ENCODE measurements around the gene ATG7.
A peak's percentile ranks its signal among the peaks of the same experiment; 100 is the strongest.

The ATG7 gene

GRCh38 chr3:11364181-11364580, 92.0 kb downstream of the ATG7 start:
- Histone ChIP-seq H3K27ac (replicated peaks) (no peak overlapping the region), H3K4me3 (replicated peaks; ENCODE audit: insufficient read depth, low read length) (no peak overlapping the region), H3K27me3 (ENCODE audit: insufficient read depth, poor library complexity, severe bottlenecking) (no peaks in the 10 kb centered on the region)
- no peak for DNase-seq (ENCODE audit: low read depth in 1 of 2, low spot score in 1 of 2)
- TF ChIP-seq, protein P1, sequence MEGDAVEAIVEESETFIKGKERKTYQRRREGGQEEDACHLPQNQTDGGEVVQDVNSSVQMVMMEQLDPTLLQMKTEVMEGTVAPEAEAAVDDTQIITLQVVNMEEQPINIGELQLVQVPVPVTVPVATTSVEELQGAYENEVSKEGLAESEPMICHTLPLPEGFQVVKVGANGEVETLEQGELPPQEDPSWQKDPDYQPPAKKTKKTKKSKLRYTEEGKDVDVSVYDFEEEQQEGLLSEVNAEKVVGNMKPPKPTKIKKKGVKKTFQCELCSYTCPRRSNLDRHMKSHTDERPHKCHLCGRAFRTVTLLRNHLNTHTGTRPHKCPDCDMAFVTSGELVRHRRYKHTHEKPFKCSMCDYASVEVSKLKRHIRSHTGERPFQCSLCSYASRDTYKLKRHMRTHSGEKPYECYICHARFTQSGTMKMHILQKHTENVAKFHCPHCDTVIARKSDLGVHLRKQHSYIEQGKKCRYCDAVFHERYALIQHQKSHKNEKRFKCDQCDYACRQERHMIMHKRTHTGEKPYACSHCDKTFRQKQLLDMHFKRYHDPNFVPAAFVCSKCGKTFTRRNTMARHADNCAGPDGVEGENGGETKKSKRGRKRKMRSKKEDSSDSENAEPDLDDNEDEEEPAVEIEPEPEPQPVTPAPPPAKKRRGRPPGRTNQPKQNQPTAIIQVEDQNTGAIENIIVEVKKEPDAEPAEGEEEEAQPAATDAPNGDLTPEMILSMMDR (IDR thresholded peaks at IDR 0.05; ENCODE audit: insufficient read depth, low read length): no peak
- TF ChIP-seq GABPA (IDR thresholded peaks at IDR 0.05; ENCODE audit: low read depth): no peak
- no peak for TF ChIP-seq REST (IDR thresholded peaks at IDR 0.05; ENCODE audit: insufficient replicate concordance, low read depth)
- TF ChIP-seq SPI1 (IDR thresholded peaks at IDR 0.05; ENCODE audit: borderline replicate concordance, low read depth): no peak
- no peak for TF ChIP-seq POLR2AphosphoS5 (IDR thresholded peaks at IDR 0.05; ENCODE audit: low read depth)

DNA sequence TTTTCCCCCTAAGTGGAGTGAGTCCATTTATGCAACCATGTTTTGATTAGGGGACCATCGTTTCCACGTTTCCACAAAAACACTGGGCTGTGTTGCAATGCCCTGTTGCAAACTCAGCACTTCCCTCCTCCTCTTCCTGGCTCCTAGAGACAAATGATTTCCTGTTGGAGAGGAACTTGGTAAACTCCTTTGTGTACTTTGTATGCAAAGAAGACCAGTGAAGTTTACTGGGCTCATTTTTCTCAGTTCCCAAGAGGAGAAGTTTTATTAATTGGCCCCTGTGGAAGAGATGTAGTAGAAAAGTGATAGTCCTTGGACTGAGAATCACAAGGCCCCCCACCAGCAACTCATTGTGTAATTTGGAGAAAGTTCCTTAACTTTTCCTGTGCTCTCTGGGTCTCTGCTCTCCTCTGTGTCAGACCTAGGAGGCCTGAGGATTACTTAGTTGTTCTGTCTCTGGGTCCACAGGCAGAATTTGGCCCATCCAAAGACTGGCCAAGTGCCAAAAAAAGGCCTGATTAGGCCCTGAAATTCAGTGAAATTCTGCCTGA, 95.0 kb downstream of the ATG7 start:
- TF ChIP-seq REST (IDR thresholded peaks at IDR 0.05; ENCODE audit: insufficient replicate concordance, low read depth): no peak
- peak; percentile 61 for TF ChIP-seq SPI1 (IDR thresholded peaks at IDR 0.05; ENCODE audit: borderline replicate concordance, low read depth)
- TF ChIP-seq GABPA (IDR thresholded peaks at IDR 0.05; ENCODE audit: low read depth): no peak
- no peak for TF ChIP-seq POLR2AphosphoS5 (IDR thresholded peaks at IDR 0.05; ENCODE audit: low read depth)
- H3K4me3 ChIP-seq (replicated peaks; ENCODE audit: insufficient read depth, low read length): no peak overlapping the region
- peak; percentile 18 to 43 for DNase-seq (ENCODE audit: low read depth in 1 of 2, low spot score in 1 of 2)
- H3K27ac ChIP-seq (replicated peaks): peak overlapping the region; percentile 20
- no peaks in the 10 kb centered on the region for H3K27me3 ChIP-seq (ENCODE audit: insufficient read depth, poor library complexity, severe bottlenecking)

DNA sequence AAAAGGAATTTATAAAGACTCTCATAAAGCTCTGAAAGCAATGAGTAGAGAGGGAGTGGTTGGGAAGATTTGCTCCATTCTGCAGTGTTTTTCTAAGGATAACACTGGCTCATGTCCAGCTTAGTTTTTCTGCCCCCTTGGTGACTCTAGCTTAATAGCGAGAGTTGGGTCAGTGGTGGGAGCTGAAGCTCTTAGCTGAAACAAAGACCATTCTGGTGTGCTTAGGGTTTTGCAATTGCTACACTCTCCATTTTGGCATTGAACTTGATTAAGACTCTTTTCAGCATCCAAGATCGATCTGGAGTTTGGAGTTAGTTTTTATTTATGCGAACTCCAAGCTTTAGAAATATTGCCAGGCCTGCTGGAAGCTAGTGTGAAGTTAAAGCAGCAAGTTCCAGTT, 98.0 kb downstream of the ATG7 start:
- Histone ChIP-seq H3K27me3 (ENCODE audit: insufficient read depth, poor library complexity, severe bottlenecking) (no peaks in the 10 kb centered on the region), H3K27ac (replicated peaks) (no peak overlapping the region), H3K4me3 (replicated peaks; ENCODE audit: insufficient read depth, low read length) (no peak overlapping the region)
- DNase-seq (ENCODE audit: low read depth in 1 of 2, low spot score in 1 of 2): no peak
- TF ChIP-seq REST (IDR thresholded peaks at IDR 0.05; ENCODE audit: insufficient replicate concordance, low read depth): no peak
- TF ChIP-seq, protein P1 (IDR thresholded peaks at IDR 0.05; ENCODE audit: insufficient read depth, low read length): no peak
- no peak for TF ChIP-seq GABPA (IDR thresholded peaks at IDR 0.05; ENCODE audit: low read depth)
- no peak for TF ChIP-seq POLR2AphosphoS5 (IDR thresholded peaks at IDR 0.05; ENCODE audit: low read depth)
- no peak for TF ChIP-seq SPI1 (IDR thresholded peaks at IDR 0.05; ENCODE audit: borderline replicate concordance, low read depth)

Data from HL-60 (cell line).